DMS153 (cell line): ENCODE results near the gene POLR2E.

ENCODE experiments used
- DNase-seq: peaks from one replicate; lab custom pipeline; 2025; lab: John Stamatoyannopoulos, UW

POLR2E gene

DNA sequence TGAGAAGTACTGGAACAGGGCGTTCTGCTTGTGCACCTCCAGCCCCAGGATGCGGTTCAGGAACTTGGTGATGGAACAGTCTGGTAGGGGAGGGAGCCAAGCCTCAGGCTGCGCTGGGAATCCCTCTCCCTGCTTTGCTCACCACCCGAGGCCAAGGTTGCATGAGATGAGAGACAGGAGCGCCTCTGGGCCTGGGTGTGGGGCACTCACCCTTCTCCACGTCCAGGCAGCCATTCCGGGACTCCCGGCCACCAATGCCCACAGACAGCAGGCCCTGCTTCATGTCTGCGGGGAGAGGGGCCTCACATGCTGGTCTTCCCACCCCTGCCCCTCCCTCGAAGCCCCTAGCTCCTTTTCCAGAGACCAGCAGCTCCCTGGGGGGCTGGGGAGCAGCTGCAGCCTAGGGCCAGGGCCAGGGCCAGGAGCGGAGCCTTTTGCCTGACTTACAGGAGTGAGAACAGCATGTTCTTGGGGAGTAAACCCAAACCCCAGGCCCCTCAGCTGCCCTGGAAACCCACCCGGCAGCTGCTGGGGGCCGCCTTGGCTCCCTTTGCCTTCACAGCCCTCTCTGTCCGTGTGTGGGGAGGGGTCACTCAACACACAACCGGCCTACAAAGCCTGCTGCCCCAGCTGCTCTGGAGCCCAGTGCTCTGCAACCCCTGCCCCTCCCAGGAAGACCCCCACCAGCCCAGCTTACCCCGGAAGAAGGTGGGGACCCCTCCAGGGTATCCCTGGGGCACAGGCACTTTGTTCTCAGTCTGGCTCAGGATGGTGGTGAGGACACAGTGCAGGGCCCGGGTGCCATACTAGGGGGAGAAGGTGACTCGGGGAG is 15.8 kb upstream of the POLR2E start:
- no peak for DNase-seq

DNA sequence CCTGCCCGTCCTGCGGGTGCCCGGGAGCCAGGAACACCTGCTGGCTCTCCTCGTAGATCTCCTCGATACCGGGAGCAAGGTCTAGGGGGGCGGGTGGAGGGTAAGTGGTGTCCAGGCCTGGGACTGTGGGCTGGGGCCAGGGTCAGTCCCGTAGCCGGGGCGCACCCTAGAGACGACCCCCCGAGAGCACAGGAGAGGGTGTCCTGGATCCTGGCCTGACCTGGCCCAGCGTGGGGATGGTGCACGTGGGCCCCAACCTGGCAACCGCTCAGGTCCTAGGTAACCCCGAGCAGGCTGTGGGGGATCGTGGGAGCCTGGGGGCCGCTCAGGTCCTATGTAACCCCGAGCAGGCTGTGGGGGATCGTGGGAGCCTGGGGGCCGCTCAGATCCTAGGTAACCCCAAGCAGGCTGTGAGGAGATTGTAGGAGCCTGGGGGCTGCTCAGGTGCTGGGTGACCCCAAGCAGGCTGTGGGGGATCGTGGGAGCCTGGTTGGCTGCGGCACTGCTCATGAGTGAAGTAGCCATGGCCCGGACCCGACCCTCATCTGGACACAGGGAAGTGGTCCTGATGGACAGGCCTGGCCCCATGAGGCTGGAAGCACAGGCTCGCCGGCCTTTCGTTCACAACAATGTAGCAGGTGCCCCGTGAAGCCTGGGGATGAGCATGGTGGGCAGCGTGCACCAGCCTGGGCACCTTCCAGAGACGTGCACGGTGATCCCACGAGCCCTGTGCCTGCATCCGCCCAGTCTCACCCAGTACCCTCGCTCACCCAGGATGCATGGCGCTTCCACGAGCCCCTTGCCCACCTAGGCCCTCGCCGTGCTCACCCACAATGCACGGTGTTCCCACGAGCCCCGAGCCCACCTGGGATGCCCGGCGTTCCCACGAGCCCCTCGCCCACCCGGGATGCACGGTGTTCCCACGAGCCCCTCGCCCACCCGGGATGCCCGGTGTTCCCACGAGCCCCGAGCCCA is 14.8 kb upstream of the POLR2E start:
- DNase-seq, result no peak

DNA sequence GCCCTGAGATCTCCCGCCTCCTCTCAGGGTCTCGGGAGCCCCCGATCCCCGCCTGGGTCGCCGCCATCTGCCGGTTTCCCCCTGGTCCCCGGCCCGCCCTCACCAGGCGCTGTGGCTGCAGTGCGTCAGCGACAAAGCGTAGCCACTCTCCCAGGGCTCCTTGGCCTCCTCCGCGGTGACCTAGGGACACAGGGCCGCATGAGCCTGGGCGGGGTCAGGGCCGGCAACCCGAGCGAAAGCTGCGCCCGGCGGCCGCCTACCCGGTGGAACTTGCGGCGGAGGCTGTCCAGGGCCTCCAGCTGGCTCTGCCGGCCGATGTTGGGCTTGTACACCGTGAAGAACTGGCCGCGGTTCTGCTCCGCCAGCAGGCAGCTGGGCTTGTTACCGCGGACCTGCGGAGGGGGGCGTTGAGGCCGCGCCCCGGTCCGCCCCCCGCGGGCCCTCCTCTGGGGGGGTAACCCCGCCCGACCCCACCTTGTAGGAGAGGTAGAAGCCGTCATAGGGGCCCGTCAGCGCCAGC is 13.9 kb upstream of the POLR2E start:
- DNase-seq, result no peak

DNA sequence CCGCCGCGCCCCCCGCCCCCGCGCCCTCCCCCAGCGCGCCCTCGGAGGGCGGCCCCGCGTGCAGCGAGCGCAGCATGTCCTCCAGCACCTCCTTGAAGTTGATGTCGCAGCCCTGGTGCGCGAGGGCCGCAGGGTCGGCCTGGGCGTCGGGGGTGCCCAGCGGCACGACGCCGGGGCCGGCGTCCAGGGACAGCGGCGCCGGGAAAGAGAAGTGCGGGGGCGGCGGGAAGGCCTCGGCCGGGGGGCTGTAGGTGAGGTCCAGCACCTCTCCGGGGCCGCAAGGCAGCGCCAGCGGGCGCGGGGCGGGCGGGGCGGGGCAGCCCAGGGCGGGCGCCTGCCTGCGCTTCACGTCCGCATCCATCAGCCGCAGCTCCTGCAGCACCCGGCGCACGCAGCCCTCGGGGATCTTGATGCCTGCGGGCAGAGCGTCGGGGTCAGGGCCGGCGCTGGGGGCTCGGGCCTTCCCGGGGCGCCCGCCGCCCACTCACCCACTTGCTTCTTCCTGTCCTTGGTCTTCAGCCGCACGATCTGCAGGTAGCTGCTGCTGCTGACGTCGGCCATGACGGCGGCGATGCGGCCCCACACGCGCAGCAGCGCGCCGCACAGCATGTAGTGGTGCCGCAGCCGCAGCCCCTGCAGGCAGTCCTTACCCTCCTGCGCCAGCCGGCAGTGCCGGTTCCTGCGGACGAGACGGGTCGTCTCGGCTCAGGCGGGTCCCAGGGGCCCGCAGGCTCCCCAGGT is 13.3 kb upstream of the POLR2E start:
- no peak for DNase-seq

DNA sequence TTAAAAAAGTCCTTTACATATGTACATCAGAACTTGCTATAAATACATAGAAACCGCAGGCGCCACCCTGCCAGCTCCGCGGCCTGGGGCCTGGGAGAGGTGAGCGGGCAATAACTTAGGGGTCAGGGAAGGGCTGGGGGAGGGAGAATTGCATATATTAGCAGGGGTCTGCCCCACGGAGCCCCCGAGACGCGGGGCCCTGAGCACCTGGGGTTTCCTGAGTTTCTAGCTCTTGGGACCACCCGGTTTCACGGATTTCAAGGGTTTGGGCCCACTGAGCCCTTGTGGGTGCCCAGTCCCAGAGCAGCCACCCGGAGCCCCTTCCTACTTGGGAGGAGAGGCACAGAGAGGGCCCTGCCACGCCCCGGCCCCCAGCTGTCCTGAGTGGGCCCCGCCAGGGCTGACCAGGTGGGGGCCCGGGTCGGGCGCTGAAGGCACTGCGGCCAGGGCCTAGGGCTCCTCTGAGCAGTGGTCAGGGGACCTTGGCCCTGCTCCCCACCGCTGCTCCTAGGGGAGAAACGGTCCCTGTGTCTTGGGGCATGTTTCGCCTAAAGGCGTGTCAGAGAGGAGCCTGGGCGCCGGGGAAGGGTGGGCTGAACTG is 12.6 kb upstream of the POLR2E start:
- no peak for DNase-seq

DNA sequence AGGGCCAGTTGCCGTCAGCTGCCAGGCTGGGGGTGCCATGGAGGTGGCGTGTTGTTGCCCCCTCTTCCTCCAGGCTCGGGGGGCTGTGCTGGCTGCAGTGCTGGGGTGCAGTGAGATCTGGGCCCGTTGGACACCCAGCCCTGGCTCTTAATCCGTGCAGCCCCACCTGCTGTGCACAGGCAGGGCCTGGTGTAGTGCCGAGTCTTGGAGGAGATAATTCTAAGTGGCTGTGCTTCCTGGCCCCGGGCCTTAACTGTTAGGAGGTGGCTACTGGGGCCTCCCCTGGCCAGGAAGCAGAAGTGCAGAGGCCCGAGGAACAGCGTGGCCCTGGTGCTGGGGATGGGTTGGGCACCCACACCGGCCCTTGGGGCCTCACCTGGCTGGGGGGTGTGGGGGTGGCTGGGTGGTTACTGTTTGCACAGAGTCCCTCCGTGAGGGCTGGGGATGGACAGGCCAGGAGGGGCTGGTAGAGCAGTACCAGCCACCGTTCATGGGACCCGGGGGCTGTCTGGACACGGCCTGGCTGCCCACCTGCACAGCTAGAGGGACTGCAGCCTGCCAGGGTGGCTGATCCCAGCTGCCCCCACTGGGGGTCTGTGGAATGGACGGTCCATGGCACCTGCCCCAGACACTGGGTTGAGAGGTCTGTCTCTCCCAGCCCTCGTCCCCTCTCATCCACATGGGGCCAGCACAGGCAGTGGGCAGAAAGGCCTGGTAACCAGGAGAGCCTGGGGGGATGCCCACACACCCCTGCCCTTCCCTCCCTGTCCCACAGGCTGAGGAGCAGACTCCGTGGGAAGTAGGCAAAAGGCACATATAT is 11.9 kb upstream of the POLR2E start:
- no peak for DNase-seq

DNA sequence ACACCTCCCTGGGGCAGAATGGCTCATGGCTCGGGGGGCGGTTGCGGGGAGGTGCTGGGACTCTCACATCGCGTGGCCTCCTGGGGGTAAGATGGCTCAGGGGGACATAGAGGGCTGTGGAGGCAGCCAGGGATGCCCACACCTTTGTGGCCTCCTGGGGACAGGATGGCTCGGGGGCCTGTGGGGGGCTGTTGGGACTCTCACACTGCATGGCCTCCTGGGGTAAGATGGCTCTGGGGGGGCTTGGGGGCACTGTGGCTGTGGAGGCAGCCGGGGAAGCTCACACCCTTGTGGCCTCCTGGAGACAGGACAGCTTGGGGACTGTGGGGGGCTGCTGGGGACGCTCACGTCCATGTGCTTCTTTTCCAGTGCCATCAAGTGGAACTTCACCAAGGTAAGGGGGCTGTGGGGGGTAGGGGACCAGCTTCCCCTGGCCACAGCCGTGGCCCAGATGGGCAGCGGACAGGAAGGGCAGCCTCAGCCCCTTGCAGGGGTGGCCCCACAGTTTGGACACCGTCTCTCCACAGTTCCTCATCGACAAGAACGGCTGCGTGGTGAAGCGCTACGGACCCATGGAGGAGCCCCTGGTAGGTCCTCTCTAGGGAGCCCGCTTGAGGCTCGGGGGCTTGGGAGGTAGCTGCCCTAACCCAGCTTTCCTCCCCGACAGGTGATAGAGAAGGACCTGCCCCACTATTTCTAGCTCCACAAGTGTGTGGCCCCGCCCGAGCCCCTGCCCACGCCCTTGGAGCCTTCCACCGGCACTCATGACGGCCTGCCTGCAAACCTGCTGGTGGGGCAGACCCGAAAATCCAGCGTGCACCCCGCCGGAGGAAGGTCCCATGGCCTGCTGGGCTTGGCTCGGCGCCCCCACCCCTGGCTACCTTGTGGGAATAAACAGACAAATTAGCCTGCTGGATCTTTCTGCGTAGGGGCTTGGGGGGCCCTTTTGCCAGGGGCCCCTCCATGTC is 11.0 kb upstream of the POLR2E start:
- no peak for DNase-seq

DNA sequence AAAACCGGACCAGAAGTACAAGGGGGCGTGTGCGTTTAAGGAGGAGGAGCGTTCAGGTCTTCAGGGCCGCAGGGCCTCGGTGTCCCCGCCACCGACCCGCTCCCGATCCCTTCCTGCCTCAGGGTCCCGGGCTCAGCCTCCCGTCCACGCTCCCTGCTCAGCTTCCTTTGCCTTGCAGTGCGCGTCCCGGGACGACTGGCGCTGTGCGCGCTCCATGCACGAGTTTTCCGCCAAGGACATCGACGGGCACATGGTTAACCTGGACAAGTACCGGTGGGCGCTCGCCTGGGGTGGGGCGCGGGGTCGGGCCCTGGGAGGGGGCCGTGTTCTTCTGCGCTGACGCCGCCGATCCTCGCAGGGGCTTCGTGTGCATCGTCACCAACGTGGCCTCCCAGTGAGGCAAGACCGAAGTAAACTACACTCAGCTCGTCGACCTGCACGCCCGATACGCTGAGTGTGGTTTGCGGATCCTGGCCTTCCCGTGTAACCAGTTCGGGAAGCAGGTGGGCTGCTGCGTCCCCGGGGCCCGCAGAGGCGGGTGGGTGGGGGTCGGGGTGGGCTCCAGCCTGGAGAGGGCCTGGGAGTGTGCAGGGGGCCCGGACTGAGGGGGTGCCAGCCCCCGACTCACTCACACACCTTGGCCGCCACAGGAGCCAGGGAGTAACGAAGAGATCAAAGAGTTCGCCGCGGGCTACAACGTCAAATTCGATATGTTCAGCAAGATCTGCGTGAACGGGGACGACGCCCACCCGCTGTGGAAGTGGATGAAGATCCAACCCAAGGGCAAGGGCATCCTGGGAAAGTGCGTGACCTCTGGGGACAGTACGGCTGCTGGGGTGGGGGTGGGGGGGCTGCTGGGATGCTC is 10.1 kb upstream of the POLR2E start:
- DNase-seq, result no peak

DNA sequence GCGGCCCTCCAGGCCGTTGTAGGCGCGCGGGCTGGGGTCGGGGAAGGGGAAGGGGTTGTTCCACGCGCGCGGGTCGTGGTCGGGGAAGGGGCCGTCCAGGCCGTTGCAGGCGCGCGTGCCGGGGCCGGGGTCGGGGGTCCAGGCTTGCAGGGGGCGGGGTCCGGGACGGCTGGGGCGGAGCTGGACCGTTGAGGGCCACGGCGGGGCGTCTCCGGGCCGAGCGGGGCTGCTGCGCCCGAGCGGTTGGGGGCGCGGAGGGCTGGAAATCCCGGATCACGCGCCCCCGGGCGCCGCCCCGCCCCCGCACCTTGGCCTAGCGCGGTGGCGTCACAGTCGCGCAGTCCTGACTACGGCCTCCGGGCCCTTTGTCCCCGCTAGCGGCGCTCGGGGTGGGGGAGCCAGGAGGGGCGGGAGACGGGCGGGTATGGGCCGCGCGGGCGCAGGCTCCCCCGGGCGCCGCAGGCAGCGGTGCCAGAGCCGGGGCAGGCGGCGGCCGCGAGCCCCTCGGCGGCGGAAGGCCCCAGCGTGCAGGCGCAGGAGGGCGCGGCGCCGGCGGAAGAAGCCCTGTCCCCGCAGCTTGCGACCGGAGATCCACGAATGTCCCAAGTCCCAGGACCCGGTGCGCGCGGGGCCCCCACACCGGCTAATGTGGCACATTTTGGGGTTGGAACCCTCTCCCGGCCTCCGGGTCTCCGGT is 9.3 kb upstream of the POLR2E start:
- no peak for DNase-seq

DNA sequence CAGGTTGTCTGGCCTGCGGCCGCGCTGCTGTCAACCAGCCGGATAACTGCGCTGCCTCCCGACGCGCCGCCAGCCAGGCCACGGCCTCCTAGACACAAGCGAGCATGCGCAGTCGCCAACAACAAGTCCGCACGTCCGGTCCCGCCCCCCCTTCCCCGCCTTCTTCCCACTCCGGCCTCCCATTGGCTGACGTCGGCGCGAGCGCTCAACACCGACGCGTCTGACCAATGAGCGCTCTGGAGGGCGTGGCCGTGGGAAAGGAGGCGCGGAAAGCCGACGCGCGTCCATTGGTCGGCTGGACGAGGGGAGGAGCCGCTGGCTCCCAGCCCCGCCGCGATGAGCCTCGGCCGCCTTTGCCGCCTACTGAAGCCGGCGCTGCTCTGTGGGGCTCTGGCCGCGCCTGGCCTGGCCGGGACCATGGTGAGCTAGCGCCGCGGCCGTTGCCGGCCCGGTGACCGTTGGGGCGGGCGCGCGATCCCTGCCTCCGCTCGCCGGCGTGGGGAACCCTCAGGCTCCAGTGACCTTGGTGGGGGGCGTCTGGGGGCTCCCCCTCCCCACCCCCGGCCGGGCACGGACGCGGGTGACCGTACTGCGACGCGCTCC is 8.6 kb upstream of the POLR2E start, which contains the start of gene GPX4:
Gene GPX4, plus strand, starts transcription at position 287 of the 603 bp plus-strand sequence. Its CDS starts 50 bp downstream, at position 337.
- peak; percentile 91 for DNase-seq

DNA sequence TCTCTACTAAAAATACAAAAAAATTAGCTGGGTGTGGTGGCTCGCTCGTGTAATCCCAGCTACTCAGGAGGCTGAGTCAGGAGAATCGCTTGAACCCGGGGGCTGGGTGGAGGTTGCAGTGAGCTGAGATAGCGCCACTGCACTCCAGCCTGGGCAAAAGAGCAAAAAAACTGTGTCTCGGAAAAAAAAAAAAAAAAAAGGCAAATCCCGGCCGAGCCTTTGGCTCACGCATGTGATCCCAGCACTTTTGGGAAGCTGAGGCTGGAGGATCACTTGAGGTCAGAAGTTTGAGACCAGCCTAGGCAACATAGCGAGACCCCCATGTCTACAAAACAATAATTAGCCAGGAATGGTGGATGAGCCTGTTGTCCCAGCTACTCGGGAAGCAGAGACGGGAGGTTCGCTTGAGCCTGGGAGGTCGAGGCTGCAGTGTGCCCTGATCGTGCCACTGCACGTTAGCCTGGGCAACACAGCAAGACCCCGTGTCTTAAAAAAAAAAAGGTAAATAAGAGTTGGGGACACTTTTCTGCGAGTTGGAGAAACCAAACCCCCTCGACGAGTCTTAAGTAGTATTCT is 8.0 kb upstream of the POLR2E start:
- no peak for DNase-seq

DNA sequence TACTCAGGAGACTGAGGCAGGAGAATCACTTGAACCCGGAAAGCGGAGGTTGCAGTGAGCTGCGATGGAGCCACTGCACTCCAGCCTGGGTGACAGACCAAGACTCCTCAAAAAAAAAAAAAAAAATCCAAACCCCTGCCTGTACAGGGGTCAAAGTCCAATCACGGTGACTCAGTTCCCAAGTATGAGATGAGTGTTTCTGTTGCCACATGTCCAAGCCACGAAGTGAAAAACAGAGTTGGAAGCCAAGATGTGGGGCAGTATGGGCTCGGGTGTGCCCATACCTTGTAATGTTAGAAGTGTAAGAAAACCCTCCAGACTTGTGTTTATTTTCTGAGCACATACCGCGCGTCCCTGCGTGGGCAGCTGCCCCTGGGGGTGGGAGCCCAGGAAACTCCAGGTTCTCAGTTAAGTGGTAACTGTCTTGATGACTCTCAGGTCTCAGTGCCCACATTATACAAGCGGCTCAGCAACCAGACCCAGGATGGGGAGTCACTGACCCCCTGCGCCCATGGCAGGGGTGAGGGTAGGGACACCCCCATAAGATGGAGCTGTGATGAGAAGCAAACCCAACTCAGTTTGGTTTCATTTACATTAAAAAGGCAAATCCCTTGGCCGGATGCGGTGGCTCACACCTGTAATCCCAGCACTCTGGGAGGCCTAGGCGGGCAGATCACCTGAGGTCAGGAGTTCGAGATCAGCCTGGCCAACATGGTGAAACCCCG is 7.4 kb upstream of the POLR2E start:
- DNase-seq, result no peak

DNA sequence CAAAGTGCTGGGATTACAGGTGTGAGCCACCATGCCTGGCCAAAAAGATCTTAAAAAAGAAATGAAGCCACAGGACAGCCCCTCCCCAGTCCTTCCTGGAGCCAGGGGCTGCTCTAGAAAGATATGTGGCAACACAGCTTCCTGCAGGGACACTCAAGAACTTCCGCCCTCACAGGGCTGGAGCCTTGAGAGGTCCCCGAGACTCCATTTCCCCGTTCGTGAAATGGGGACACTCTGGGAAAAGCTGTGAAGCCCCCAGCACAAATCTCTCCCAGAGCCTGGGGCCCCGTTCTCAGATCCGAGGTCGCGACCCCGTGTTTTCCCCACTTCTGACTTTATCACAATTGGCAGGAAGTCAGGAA is 6.1 kb upstream of the POLR2E start:
- no peak for DNase-seq

DNA sequence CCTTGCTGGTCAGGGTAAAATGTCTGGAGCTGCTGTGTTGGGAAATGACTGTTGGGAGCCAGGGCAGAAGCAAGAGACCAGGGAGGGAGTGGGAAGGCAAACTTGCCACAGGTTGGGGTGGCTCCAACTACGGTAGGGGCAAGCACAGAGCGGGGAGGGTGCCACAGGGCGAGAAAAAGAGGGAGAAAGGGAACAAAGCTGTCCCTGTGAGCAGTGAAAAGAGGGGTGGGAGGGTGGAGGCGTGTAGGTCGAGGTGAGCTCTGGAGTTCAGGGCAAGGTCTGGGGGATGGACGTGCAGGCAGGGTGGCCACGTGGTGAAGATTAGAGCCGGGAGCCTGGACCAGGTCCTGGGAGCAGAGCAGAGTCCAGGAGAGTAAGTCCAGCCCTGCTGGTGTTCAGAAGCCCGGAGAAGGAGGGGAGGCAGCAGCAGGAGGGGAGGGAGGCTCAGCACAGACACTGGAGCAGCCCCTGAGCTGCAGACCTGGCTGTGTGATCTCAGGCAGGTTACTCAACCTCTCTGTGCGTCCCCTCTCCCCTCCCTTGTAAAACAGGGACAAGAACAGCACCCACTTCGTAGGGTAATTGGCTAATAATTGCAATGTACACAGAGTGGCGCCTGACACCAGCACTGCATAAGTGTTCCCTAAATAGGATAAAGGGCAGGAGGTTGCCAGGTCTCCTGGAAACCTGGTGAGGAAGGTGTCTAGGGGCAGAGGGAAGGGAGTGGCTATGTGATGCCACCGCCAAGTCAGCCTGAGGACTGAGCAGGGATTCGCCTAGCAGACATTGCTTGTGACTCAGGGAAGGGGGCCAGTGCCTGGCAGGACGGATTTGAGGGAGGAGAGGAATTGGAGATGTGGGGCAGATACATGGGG is 3.2 kb upstream of the POLR2E start:
- peak; percentile 71 for DNase-seq

DNA sequence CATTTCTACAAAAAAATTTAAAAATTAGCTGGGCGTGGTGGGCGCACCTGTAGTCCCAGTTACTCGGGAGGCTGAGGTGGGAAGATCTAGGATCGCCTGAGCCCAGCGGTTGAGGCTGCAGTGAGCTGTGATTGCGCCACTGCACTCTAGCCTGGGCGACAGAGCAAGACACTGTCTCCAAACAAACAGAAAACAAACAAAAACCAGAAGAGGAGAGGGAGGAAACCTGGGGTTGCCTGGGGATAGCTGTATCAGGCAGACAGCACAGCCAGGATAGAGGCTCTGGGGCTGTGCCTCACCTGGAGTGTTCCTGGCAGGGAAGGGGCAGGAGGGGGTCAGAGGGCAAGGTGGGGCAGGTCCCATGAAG is 2.6 kb upstream of the POLR2E start:
- peak; percentile 33 for DNase-seq

DNA sequence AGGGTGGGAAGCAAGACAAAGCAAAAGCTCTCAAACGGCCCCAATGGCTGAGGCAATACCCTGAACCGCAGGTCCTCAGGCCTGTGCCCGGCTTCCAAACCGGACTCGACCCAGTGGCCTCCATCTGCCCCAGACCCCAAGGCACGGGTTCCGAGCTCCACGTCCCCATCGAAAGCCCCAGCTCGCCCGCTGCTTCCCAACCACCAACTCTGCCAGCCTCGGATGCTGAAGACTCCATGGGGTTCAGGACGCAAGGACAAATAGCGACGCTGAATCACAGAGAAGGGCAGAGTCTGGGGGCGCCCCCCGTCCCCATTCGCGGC is 559 bp downstream of the POLR2E start:
- no peak for DNase-seq
